Activated CD4-positive, alpha-beta T cell treated with anti-CD3 and anti-CD28 coated beads, Interleukin-2, amount 50 U/mL, for 48 hours (primary cell): ENCODE results near the gene PTPRJ.
"Not testable (repeated sequence)": the region's sequence is repeated elsewhere in the genome, so short reads cannot be mapped to it uniquely, and the experiment has no call there.

Experiments
- DNase-seq, 2 experiments: peaks; one replicate each; pipeline ENCODE4 v3.0.0-alpha.2; 2020

The PTPRJ gene

GRCh38 chr11:48127521-48128183 is 147.3 kb downstream of the PTPRJ start:
- DNase-seq = no peak

DNA sequence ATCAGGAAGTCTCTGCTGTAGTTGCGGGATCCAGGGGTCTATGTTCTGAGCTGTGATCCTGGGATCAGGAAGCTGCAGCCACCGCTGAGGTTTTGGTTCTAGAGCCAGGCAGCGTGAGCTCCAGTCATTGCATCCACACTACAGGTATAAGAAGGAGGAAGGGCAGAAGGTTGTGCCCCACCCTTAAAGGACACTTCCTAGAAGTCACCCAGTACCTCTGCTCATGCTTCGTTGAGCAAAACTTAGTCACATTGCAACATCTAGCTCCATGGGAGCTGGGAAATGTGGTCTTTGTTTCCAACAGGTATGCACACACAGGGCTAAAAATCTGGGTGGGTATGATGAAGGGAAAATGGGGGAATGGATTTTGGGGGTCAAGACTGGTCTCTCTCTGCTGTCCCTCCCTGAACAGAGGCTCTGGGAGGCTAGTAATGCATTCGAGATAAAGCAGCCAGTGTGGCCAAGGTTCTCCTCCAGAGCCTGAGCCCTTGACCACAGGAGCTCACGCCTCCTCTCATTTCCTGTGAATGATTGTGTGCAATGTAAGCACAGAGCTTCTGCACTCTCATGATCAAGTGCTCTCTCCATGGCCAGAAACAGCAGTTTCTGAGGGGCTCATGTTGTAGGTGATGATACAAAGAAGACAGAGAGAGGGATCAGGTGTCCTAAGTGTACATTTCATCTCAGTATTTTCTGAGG is 149.5 kb downstream of the PTPRJ start:
- DNase-seq = no peak

DNA sequence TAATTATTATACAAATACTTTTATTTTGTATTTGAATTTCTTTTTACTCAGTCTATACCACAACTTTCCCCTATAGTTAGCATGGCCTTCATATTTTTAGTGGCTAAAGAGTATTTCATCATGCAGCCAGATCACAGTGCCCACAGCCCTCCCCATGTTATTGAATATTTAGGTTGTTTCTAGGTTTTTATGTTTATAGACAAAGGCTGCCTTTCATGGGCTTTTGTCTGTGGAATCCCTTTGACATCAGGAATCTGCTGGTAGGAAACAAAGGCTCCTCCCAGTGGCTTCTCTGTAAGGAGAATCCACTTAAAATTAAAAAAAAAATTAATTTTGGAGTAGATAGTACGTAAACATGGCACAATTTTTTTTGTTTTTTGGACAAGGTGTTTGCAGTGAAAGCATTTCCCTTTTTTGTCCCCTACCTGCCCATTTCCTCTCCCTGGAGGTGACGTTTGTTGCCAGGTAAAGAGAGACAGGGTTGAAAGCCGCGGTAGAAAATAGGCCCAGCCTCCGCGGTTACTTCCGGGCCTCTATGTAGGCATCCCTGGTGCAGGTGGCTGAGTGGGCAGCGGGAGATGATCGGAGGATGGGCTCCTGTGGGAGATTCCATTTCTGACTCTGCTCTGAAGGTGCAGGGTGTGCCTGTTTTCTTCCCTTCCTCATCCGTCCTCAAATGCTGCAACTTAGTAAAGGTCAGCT is 154.0 kb downstream of the PTPRJ start:
- no peak for DNase-seq

DNA sequence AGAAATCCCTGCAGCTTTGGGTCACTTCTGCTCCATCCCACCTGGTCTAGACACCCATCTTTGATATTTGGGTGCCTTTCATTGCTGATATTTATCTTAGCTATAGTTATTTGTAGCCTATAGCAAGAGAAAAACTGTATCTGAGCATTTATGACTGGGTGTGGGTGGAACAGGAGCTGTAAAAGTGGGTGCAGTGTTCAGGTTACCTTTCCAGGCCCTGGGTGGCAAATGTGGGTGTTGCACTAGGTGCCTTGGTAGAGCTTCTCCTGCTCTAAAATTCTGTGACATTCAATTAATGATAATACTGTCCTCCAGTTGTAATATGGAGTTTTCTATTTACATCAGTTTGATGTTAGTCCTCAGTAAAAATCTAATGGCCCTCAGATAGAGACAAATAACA is 157.9 kb downstream of the PTPRJ start:
- DNase-seq = no peak

- DNase-seq = not testable (repeated sequence)
Measured at GRCh38 chr11:48139896-48140295, 159.5 kb downstream of the PTPRJ start.

DNA sequence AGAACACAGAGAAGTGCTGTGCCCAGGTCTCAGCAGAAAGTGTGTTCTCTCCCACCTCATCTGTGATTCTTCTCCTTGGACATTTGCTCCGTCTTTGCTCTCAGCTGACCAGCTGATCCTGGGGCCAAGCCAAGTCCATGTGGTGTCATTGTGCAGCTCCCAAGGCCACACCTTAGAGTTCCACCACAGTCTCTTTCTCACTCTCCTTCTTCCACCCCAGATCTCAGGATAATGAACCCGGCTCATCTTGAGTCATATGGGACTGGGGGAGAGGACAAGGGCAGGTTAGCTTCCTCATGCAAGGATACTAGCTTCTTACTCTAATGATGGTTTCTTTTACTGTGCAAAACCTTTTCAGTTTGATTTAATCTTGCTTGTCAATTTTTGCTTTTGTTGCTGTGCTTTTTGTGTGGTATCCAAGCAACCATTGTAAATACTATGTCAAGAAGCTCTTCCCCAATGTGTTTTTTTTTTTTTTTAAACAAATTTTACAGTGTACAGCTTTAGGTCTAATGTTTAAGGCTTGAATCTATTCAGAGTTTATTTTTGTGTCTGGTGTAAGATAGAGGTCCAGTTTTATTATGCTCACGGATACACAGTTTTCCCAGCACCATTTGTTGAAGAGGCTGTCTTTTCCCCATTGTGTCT is 161.2 kb downstream of the PTPRJ start:
- DNase-seq = no peak

GRCh38 chr11:48142889-48143288 is 162.5 kb downstream of the PTPRJ start:
- no peak for DNase-seq

DNA sequence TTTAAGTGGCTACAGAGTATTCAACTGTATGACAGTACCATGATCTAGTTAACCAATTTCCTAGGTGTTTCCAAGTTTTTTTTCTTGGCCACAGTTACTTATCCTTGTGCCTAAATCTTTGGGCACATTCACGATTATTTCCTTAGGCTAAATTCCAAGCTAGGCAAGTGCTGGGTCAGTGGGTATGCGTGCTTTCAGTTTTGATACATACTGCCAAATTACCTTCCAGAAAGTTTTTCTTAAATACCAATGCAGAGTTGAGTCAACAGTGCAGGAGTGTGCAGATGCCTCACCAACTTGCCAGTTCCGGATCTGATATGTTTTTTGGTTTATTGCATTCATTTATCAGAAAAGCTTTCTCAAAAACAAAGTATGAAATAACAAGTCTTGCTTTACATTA is 168.4 kb downstream of the PTPRJ start:
- no peak for DNase-seq

GRCh38 chr11:48150213-48150612 is 169.9 kb downstream of the PTPRJ start:
- no peak for DNase-seq

DNA sequence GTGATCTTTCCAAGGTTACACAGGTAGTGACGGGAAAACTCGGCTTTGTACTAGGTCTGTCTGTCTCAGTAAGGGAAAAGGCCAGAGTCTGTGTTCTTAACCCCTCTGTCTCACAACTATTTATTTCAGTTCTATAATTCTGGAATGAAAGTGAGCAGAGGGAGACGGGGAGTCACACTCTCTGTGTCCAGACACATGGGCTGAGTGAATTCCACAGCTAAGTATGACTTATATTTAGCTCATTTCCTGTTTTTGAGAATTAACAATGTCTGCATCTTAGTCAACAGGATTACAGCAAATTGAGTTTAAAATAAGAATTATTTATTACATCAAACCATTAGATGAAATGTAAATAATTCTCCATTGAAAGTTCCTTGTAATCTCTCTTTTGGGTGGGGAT is 173.8 kb downstream of the PTPRJ start:
- DNase-seq = no peak

GRCh38 chr11:48161951-48162884 is 181.9 kb downstream of the PTPRJ start:
- no peak for DNase-seq

DNA sequence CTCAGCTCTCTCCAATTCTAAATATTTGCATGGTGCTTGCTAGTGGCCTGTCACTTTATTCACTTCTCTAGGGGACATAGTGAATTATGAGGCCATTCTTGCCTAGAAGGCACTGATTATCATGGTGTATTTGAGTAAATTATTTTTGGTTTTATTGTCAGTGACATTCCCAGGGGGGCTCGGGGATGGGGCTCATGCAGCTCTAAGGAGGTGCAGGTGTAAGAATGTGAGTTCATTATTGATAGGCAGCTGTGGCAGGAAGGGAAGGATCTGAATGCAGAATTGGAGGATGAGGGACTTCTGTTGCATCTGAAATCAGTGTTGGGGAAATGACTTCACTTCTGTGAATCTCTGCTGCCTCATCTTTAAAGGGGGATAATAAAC is 182.5 kb downstream of the PTPRJ start:
- no peak for DNase-seq

DNA sequence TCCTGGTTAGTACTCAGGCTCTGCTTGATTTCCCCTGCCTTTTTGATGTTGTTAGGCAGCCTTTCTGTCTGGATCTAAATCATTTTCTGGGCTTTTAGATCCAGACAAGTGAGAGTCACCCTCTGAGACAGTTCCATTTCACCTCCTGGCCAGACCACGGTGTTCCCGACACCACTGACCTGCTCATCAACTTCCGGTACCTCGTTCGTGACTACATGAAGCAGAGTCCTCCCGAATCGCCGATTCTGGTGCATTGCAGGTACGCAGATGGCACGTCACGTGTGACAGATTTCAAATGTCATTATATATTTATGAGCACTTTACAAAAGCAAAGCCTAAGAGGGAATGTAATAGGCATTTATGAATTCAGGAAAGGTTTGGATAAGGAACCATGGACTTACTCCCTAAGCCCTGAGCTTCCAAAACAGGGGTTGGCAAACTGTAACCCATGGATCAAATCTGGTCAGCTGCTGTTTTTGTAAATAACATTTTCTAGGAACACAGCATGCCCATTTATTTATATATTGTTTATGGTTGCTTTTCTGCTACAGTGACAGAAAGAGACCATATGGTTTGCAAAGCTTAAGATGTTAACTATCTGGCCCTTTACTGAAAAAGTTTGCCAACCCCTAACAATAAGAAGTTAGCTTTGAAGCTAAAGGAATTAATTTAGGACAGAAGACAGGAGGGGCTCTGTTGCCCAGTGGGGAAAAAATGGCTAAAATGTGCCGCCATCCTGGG is 183.2 kb downstream of the PTPRJ start:
- no peak for DNase-seq

DNA sequence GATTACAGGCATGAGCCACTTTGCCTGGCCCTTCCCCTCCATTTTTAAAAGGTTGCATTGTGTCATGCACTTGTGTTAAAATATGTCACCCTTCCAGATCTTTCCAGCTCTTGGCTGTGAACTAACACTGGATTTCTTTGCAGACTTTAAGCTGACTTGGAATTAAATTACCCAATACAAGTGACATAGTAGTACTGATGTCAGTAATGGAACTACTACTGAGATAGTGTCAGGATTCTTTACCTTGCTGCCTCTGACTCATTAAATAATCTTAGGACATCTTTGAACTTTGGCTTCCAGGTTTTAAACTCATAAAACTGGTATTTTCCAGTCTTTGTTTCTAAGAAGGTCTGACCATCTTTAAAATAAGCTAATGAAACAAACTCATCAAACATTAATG is 184.5 kb downstream of the PTPRJ start:
- DNase-seq = no peak

- no peak for DNase-seq
Measured at GRCh38 chr11:48165426-48165825, 185.1 kb downstream of the PTPRJ start.

- no peak for DNase-seq
Measured at GRCh38 chr11:48167380-48167779, 187.0 kb downstream of the PTPRJ start.

GRCh38 chr11:48168815-48169214 is 188.5 kb downstream of the PTPRJ start:
- no peak for DNase-seq

DNA sequence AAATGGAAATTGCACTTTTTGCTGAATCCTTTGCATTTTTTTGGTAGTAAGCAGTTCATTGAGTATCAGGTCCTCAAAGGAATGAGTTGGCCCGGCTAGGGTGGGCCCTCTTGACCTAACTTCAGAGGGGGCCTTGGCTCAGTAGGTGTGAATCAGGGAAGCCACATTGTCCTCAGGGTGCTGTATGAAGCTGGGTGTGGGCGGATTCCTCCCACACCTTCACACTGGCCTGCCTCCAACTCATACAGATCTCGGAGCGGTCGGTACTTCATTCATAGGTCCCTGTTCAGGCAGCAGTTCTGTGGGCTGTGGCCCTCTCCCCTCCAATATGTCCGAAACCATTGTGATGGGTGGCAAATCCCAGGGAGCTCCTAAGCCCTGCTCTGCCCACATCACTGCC is 188.9 kb downstream of the PTPRJ start:
- no peak for DNase-seq

GRCh38 chr11:48169717-48170116 is 189.4 kb downstream of the PTPRJ start:
- DNase-seq = no peak

GRCh38 chr11:48170241-48171233 is 190.2 kb downstream of the PTPRJ start:
- no peak for DNase-seq
